Aorta (tissue), 5 donors: ENCODE measurements around the gene APH1B. TPM values are rescaled to one million over a fixed set of nuclear protein-coding genes. Genes with fewer than 3 reads are reported as not detected.

Experiments
- ATAC-seq: fragments of 200-7000 bp; cut with Tn5 transposase; one replicate; pipeline ENCODE4 v1.9.1; 2022; ENCODE audit warnings: moderate library complexity; ENCODE audit not compliant: low FRiP score
- DNase-seq, 2 donors: peaks; one replicate each; pipeline ENCODE4 v3.0.0-alpha.2; 2020
- H3K27ac ChIP-seq, 2 donors: one replicate each; pipeline ENCODE4 v1.5.1; 2013; ENCODE audit warnings: low read length in 2 of 2, mild to moderate bottlenecking in 2 of 2, moderate library complexity in 2 of 2, control low read depth in 1 of 2, inconsistent platforms in 1 of 2, low read depth in 1 of 2
- H3K27me3 ChIP-seq, 2 donors: one replicate each; pipeline ENCODE4 v1.6.1; 2013; ENCODE audit warnings: control low read depth in 1 of 2, low read length in 1 of 2, mild to moderate bottlenecking in 1 of 2, moderate library complexity in 1 of 2; ENCODE audit not compliant: insufficient read depth in 2 of 2, control insufficient read depth in 1 of 2
- H3K36me3 ChIP-seq, 2 donors: one replicate each; pipeline ENCODE4 v1.6.1; 2013; ENCODE audit warnings: control low read depth in 1 of 2, low read length in 1 of 2, mild to moderate bottlenecking in 1 of 2; ENCODE audit not compliant: insufficient read depth in 2 of 2, control insufficient read depth in 1 of 2
- H3K4me1 ChIP-seq, 2 donors: one replicate each; pipeline ENCODE4 v1.6.1; 2013; ENCODE audit warnings: low read length in 2 of 2, control low read depth in 1 of 2, mild to moderate bottlenecking in 1 of 2, moderate library complexity in 1 of 2; ENCODE audit not compliant: insufficient read depth in 2 of 2, control insufficient read depth in 1 of 2
- H3K4me3 ChIP-seq, 2 donors: one replicate each; pipeline ENCODE4 v1.5.1; 2013; ENCODE audit warnings: low read length in 2 of 2, control low read depth in 1 of 2, mild to moderate bottlenecking in 1 of 2
- H3K9me3 ChIP-seq: one replicate; pipeline ENCODE4 v1.6.1; 2013; ENCODE audit warnings: mild to moderate bottlenecking, low read length; ENCODE audit not compliant: control insufficient read depth
- WGBS, 2 donors: extraction: QIAGEN DNeasy Blood & Tissue Kit; methylation state at CpG; one replicate each; pipeline ENCODE4 v1.1.7; 2013; 5-methylcytosine and 5-hydroxymethylcytosine counted together
- intact Hi-C, 2 donors: fragments of 100-400 bp; cut with DNase I; formaldehyde crosslinking; loops; one replicate each; pipeline versions ENCODE4 v1.14.2 to v1.15.0; 2022
- long read RNA-seq, 2 donors: library from polyadenylated mRNA; unstranded; transcript quantifications; one replicate each; pipeline ENCODE4 v2.0.0, GENCODE V29; 2020 to 2021
- polyA plus RNA-seq, 2 donors: library from polyadenylated mRNA; stranded (reverse); fragments of 200-250 nt; gene quantifications; one replicate each; pipeline ENCODE4 v1.2.3, GENCODE V29; 2013
- total RNA-seq, 2 donors: library from RNA; stranded (reverse); fragmentation: NEBNext Ultra II Directional; extraction: Animal tissue kit (Norgen Biotek cat#: 25700); gene quantifications; one replicate each; pipeline ENCODE4 v1.2.1, GENCODE V29; 2021
- donor health status: healthy with polysubstance abuse.
- donor health status: Bipolar disorder and iron deficiency.
- donor health status: DM: no; HTN: no; CAD: no.
- donor health status: DM: no; HTN: no; CAD: no.
- donor health status: DM: yes; HTN: yes; CAD: no.

Gene APH1B
- total RNA-seq, result 10 to 100 TPM; 24.1 to 28.4 TPM
- polyA plus RNA-seq, result 10 to 100 TPM in 1 of 2 donors, 1 to 10 TPM in 1; 3.0 to 13.4 TPM
- long read RNA-seq, donor 1, full-length matches to known transcripts, result 9 of 10 reads
- long read RNA-seq, donor 1, partial matches to known transcripts, result 0 of 10 reads
- long read RNA-seq, donor 1, other reads (novel, unspliced or antisense), result 1 of 10 reads
- long read RNA-seq, donor 2, full-length matches to known transcripts, result 7 of 15 reads
- long read RNA-seq, donor 2, partial matches to known transcripts, result 4 of 15 reads
- long read RNA-seq, donor 2, other reads (novel, unspliced or antisense), result 4 of 15 reads

GRCh38 chr15:63277038-63277892, at the start of gene APH1B:
Gene APH1B, plus strand, starts transcription at chr15:63277605. Its CDS starts 19 bp downstream, at chr15:63277624.
- H3K27ac ChIP-seq, result peak within 1 kb of the TSS; percentile 46 to 61
- peaks cover 0 to 3% of the 10 kb centered on the region in 2 donors for H3K36me3 ChIP-seq
- DNase-seq (peak; percentile 91 to 95), ATAC-seq (peak; percentile 93)
- 1% methylated on average over 74 to 102 of the region's 102 CpGs for WGBS, 2 donors
- H3K9me3 ChIP-seq, result no peaks in the 10 kb centered on the region
- no peaks in the 10 kb centered on the region for H3K27me3 ChIP-seq
- intact Hi-C loops, result loop anchor here (1.0 to 5.0 kb wide), 2 partner anchors 88 to 90 kb away; partner anchors contain the start of gene RAB8B (in 2 of the 2)
- H3K4me3 ChIP-seq, result peak within 1 kb of the TSS; percentile 80 to 96
- H3K4me1 ChIP-seq, result no peaks in the 10 kb centered on the region

- no peak for ATAC-seq
- no peaks in the 10 kb centered on the region for H3K27me3 ChIP-seq
- no peak for DNase-seq
- 98 to 100% methylated on average over 2 of the region's 2 CpGs for WGBS, 2 donors
- no peak overlapping the region for H3K27ac ChIP-seq
- no peaks in the 10 kb centered on the region for H3K9me3 ChIP-seq
- intact Hi-C loops, result no loop called here
- H3K4me3 ChIP-seq, result no peak overlapping the region
- no peaks in the 10 kb centered on the region for H3K4me1 ChIP-seq
- H3K36me3 ChIP-seq, result no peaks in the 10 kb centered on the region
Measured at GRCh38 chr15:63227689-63228088, 49.7 kb upstream of the APH1B start.

DNA sequence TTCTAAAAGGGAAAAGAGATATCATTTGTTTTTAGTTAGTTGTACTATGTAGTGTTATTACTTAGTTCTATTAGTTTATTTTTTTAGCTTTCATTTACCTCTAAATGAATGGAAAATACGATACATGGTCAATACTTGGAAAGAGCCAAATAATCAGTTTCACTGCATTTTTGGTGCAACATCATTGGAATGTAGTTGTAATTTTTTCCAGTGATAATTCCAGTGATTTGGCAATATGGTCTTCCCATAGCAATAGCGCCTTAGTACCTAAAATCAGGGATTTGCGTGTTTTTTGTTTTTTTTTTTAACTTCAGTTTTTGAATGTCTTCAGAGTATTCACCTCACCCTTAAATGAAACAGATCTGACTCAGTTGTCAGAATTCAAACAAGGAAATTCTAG, 46.2 kb upstream of the APH1B start:
- no peak overlapping the region for H3K4me3 ChIP-seq
- H3K4me1 ChIP-seq, result no peaks in the 10 kb centered on the region
- no peaks in the 10 kb centered on the region for H3K36me3 ChIP-seq
- no peaks in the 10 kb centered on the region for H3K9me3 ChIP-seq
- DNase-seq (no peak), ATAC-seq (no peak)
- intact Hi-C loops, result no loop called here
- H3K27me3 ChIP-seq, result no peaks in the 10 kb centered on the region
- H3K27ac ChIP-seq, result no peak overlapping the region
- 90 to 95% methylated on average over 3 of the region's 3 CpGs for WGBS, 2 donors

GRCh38 chr15:63231706-63232105, 45.7 kb upstream of the APH1B start:
- Histone ChIP-seq H3K4me3 (no peak overlapping the region), H3K36me3 (no peaks in the 10 kb centered on the region), H3K27ac (no peak overlapping the region), H3K4me1 (no peaks in the 10 kb centered on the region), H3K9me3 (no peaks in the 10 kb centered on the region), H3K27me3 (no peaks in the 10 kb centered on the region)
- ATAC-seq (no peak), DNase-seq (no peak)
- 58 to 69% methylated on average over 1 of the region's 1 CpG for WGBS, 2 donors
- intact Hi-C loops, result no loop called here

DNA sequence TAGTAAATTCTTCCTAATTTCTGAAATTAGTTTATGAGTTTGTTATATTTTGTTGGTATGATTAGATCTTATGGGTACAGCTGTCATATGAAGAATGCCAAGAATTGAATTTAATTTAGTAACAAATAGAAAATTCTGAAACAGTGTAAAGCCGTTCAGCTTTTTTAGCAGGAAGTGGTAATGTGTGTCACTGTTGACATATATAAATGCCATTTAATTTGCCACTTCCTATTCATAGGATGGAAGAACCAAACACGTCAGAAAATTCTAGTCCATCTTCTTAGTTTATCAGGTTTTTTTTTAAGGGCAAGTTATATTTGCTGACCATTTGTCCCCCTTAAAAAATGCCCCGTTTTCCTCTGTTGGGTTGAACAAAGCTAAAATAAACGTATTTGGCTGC, 45.0 kb upstream of the APH1B start:
- ATAC-seq (no peak), DNase-seq (no peak)
- no peak overlapping the region for H3K27ac ChIP-seq
- intact Hi-C loops, result no loop called here
- no peak overlapping the region for H3K4me3 ChIP-seq
- WGBS, 2 donors, result 69 to 77% methylated on average over 4 of the region's 4 CpGs
- H3K36me3 ChIP-seq, result no peaks in the 10 kb centered on the region
- H3K4me1 ChIP-seq, result no peaks in the 10 kb centered on the region
- H3K27me3 ChIP-seq, result no peaks in the 10 kb centered on the region
- H3K9me3 ChIP-seq, result no peaks in the 10 kb centered on the region

DNA sequence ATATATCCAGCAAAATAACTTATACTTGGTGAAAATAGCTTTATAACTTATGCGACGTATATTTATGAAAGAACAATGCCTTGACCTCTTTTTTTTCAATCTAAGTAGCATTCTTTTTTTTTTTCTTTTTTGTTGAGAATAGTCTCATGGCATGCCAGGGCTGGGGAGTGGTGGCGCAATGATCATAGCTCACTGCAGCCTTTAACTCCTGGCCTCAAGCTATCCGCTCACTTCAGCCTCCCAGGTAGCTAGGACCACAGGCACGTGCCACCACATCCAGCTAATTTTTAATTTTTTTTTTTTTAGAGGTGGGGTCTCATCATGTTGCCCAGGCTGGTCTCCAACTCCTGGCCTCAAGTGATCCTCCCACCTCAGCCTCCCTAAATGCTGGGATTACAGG, 44.5 kb upstream of the APH1B start:
- Histone ChIP-seq H3K27ac (no peak overlapping the region), H3K27me3 (no peaks in the 10 kb centered on the region), H3K9me3 (no peaks in the 10 kb centered on the region), H3K36me3 (no peaks in the 10 kb centered on the region), H3K4me3 (no peak overlapping the region), H3K4me1 (no peaks in the 10 kb centered on the region)
- ATAC-seq (no peak), DNase-seq (peak in 1 of 2 donors; percentile 34)
- intact Hi-C loops, result no loop called here
- WGBS, 2 donors, result 97 to 98% methylated on average over 5 of the region's 5 CpGs

- peak overlapping the region; percentile 20 to 69 for H3K27ac ChIP-seq
- H3K4me1 ChIP-seq, result peaks cover 0 to 2% of the 10 kb centered on the region in 2 donors
- ATAC-seq, result no peak
- 4% methylated on average over 5 of the region's 5 CpGs for WGBS, 2 donors
- no peaks in the 10 kb centered on the region for H3K9me3 ChIP-seq
- no peak for DNase-seq
- intact Hi-C loops, result no loop called here
- H3K4me3 ChIP-seq, result no peak overlapping the region
- no peaks in the 10 kb centered on the region for H3K27me3 ChIP-seq
- H3K36me3 ChIP-seq, result no peaks in the 10 kb centered on the region
Measured at GRCh38 chr15:63233667-63234423, 43.6 kb upstream of the APH1B start.

DNA sequence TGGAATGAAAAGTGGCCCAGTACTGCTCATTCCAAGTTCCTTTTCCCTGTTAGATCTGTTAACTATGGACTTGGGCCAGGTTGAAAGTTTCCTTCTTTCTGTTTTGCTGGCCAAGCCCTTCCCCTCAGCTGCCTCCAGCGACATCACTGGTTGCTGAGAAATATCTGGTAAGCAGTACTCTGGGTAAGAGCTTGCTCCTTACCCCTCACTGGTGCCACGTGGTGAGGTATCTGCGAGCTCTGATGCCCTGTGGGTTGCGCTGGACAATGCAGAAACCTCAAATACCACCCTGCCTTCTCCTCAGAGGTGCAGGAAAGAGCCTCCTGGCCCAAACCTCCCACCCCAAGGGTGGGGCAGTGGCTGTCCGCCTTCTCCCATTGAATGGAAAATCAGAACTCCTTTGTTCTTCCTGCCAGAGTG, 42.9 kb upstream of the APH1B start:
- H3K27me3 ChIP-seq, result no peaks in the 10 kb centered on the region
- 32 to 39% methylated on average over 5 of the region's 5 CpGs for WGBS, 2 donors
- peak; percentile 88 for ATAC-seq
- no peak overlapping the region for H3K4me3 ChIP-seq
- intact Hi-C loops, result no loop called here
- no peaks in the 10 kb centered on the region for H3K9me3 ChIP-seq
- no peaks in the 10 kb centered on the region for H3K36me3 ChIP-seq
- DNase-seq, result peak; percentile 74 to 81
- H3K4me1 ChIP-seq, result peaks cover 0 to 2% of the 10 kb centered on the region in 2 donors
- peak overlapping the region; percentile 37 to 55 for H3K27ac ChIP-seq
